Muscle of leg (tissue), 11 donors: Measurements from ENCODE around the gene GPR152. TPM values are rescaled to one million over a fixed set of nuclear protein-coding genes. Genes with fewer than 3 reads are reported as not detected.
"Not testable (repeated sequence)": the region's sequence is repeated elsewhere in the genome, so short reads cannot be mapped to it uniquely, and the experiment has no call there.

Experiments
- DNase-seq: peaks from one replicate; pipeline ENCODE4 v3.0.0; 2013
- H3K27ac ChIP-seq: one replicate; pipeline ENCODE4 v1.5.1; 2013; ENCODE audit warnings: mild to moderate bottlenecking, low read length, control low read depth
- H3K27me3 ChIP-seq: one replicate; pipeline ENCODE4 v1.6.1; 2013; ENCODE audit warnings: low read length; ENCODE audit not compliant: control insufficient read depth, insufficient read depth
- H3K36me3 ChIP-seq: one replicate; pipeline ENCODE4 v1.6.1; 2013; ENCODE audit warnings: low read length; ENCODE audit not compliant: control insufficient read depth, insufficient read depth
- H3K4me1 ChIP-seq: one replicate; pipeline ENCODE4 v1.6.1; 2013; ENCODE audit warnings: low read length; ENCODE audit not compliant: control insufficient read depth, insufficient read depth
- H3K4me3 ChIP-seq: one replicate; pipeline ENCODE4 v1.5.1; 2013; ENCODE audit warnings: low read length, control low read depth
- H3K9me3 ChIP-seq: replicated peaks from 2 replicates; pipeline ENCODE4 v1.6.1; 2013; ENCODE audit warnings: low read depth, low read length; ENCODE audit not compliant: control insufficient read depth
- WGBS: methylation state at CpG from one replicate; pipeline ENCODE4 v1.1.5; 2013; ENCODE audit warnings: missing lambda C conversion rate; ENCODE audit not compliant: insufficient coverage; 5-methylcytosine and 5-hydroxymethylcytosine counted together
- polyA plus RNA-seq, 8 donors: library from polyadenylated mRNA; unstranded; fragments of 120-200 nt; gene quantifications; one replicate each; pipeline versions ENCODE4 v1.2.1 to v1.2.3, GENCODE V29; 2013; ENCODE audit warnings: inconsistent platforms in 1 of 8, low replicate concordance in 1 of 8; ENCODE audit not compliant: insufficient read length in 8 of 8, insufficient read depth in 1 of 8
- total RNA-seq: library from RNA; stranded (reverse); fragments of 120-200 nt; gene quantifications from one replicate; pipeline ENCODE4 v1.2.4, GENCODE V29; 2013

Gene GPR152
- total and polyA plus RNA-seq, 9 donors: not detected

DNA sequence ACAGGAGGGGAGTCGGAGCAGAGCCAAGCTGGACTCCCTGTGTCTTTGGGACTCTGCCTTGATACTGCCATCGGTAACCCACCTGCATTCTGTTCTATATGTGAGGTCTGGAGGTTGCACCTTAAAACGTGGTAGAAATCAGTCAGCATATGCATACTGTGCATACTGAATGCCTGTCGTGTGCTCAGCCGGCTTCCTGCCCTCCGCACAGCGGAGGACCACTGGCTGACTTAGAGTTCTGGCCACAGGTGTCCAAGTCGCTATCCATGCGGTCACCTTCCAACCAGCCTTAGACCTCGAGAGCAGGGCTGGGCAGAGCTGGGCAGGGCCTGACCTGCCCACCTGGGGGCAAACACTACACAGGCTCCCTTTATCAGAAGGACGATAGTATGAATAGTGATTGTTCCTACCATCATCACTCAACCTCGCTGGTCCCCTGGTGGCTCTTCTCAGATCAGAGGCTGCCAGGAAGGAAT, 44.8 kb downstream of the GPR152 start:
- no peaks in the 10 kb centered on the region for H3K9me3 ChIP-seq
- H3K27me3 ChIP-seq: peaks cover 39% of the 10 kb centered on the region
- peaks cover 45% of the 10 kb centered on the region for H3K4me1 ChIP-seq
- no peak for DNase-seq
- no peak overlapping the region for H3K27ac ChIP-seq
- H3K36me3 ChIP-seq: no peaks in the 10 kb centered on the region
- no peak overlapping the region for H3K4me3 ChIP-seq
- 59% methylated on average over 7 of the region's 12 CpGs for WGBS

DNA sequence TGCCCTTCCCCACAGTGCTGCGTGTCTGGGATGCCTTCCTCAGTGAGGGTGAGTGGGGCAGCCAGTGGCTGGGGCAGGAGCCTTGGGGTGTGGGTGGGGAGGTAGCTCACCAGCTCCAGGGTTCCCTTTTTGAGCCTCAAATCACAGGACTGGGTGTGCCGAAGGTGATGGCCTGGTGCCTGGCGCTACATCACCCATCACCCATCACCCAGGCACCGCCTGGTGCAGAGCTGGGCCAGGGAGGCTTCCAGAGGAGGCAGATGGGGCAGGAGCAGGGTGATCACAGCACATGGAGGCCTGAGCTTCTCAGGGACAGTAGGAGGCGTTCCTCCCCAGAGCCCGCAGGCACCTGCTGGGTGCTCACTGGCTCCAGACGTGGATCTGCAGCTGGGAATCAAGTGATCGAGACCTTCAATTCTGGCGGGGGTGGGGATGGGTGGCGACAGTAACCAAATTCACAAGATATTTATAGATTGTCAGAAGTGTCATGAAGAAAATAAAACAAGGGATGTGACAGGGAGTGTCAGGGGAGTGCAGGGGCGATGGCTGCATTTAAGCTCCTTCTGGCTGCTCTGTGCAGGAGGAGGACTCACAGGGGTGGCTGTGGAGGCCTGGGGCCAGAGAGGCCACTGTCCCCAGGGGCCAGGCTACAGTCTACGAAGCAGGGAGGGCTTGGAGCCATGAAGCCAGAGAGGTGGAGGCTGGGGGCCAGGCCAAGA, 45.4 kb downstream of the GPR152 start:
- H3K27ac ChIP-seq: no peak overlapping the region
- WGBS: 54% methylated on average over 5 of the region's 12 CpGs
- H3K27me3 ChIP-seq: peaks cover 38% of the 10 kb centered on the region
- H3K9me3 ChIP-seq: no peaks in the 10 kb centered on the region
- no peaks in the 10 kb centered on the region for H3K36me3 ChIP-seq
- no peak overlapping the region for H3K4me3 ChIP-seq
- no peak for DNase-seq
- peaks cover 47% of the 10 kb centered on the region for H3K4me1 ChIP-seq

DNA sequence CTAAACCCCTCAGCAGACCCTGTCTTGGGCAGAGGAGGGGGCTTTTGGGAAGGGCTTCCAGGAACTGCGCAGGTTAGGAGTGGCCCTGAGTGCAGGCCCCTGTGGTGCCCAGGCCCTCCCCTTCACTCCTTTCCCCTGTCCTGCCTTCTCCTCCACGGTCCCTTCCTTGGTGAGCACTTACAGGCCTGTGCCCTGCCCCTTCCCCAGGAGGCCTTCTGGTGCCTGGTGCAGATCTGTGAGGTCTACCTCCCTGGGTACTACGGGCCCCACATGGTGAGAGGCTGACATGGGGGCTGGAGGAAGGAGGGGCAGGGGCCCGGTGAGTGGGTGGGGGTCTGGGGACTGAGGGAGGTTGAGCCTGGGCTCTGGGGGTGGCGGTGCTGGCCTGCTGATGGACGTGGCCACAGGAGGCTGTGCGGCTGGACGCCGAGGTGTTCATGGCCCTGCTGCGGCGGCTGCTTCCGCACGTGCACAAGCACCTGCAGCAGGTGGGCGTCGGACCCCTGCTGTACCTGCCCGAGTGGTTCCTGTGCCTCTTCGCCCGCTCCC, 46.0 kb downstream of the GPR152 start:
- Histone ChIP-seq H3K27me3 (peaks cover 32% of the 10 kb centered on the region), H3K27ac (no peak overlapping the region), H3K36me3 (no peaks in the 10 kb centered on the region), H3K4me3 (no peak overlapping the region), H3K9me3 (no peaks in the 10 kb centered on the region), H3K4me1 (peaks cover 49% of the 10 kb centered on the region)
- no peak for DNase-seq
- 85% methylated on average over 16 of the region's 18 CpGs for WGBS

DNA sequence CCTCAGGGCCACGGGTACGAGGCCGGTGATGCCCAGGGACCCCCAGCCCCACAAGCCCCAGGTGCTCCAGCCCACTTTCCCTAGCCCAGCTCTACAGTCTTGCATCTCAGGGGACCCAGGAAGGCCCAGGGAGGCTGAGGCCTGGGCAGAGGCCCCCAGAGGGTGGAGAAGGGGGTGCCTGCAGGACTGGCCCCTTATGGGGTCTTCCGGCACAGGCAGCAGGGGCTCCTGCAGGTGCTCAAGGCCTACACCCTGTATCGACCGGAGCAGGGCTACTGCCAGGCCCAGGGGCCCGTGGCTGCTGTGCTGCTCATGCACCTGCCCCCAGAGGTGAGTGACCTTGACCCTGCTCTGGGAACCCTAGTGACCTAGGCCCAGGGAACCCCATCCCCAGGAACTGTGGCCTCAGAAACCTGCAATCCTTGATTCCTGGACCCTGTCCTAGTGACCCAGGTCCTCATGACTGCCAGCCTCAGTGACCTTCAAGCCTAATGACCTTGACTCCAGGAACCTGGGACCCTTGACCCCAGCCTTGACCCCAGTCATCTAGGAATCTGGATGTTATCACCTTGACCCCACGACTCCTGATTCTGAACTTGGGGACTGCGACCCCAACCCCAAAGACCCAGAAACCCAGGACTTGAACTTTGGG, 46.7 kb downstream of the GPR152 start:
- H3K27me3 ChIP-seq: peaks cover 25% of the 10 kb centered on the region
- H3K4me1 ChIP-seq: peaks cover 48% of the 10 kb centered on the region
- no peaks in the 10 kb centered on the region for H3K9me3 ChIP-seq
- no peak for DNase-seq
- H3K4me3 ChIP-seq: no peak overlapping the region
- WGBS: 80% methylated on average over 6 of the region's 9 CpGs
- no peak overlapping the region for H3K27ac ChIP-seq
- no peaks in the 10 kb centered on the region for H3K36me3 ChIP-seq

DNA sequence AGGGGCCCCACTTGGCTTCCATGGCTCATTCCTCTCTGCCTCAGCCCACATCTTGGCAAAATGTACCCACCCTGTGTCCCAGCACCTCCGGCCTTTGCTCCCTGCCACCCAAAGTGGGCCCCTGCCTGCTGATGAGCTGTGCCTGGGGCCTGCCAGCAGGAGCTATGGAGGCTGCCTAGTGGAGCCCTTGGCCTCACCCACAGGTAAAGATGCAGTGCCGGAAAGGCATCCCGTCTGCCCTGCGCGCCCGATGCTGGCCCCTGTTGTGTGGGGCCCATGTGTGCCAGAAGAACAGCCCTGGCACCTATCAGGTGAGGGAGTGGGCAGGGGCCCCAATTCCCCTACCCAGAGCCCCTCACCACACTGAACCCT, 47.3 kb downstream of the GPR152 start:
- H3K4me3 ChIP-seq: no peak overlapping the region
- 82% methylated on average over 2 of the region's 6 CpGs for WGBS
- H3K27ac ChIP-seq: no peak overlapping the region
- peaks cover 19% of the 10 kb centered on the region for H3K27me3 ChIP-seq
- no peaks in the 10 kb centered on the region for H3K9me3 ChIP-seq
- peaks cover 48% of the 10 kb centered on the region for H3K4me1 ChIP-seq
- peaks cover 5% of the 10 kb centered on the region for H3K36me3 ChIP-seq
- no peak for DNase-seq

DNA sequence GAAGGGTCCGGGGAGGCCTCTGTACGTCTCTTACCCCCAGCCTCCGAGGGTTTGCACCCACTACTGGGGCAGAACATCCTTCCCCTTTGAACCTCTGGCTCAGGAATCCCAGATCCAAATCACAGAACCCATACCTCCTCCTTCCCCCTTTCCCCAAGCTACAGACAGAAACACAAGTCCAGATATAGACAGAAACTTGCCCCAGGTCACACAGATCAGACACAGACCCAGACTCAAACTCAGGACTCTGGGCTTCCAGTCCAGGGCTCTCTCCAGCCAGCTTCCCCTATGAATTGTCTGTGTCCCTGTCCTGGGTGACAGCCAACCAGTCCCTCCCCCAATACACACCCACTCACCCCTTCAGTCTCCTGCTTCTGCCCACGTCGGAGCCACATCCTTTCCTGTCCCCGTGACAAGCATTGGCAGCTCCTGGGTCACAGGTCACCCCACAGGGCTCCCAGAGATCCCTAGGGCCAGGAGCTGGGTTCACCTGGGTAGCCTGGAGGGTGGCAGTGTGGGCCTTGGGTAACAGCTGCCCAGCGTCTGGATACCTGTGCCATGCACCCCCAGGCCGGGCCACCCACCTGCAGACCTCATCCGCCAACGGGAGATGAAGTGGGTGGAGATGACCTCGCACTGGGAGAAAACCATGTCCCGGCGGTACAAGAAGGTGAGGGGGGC, 47.9 kb downstream of the GPR152 start:
- Histone ChIP-seq H3K36me3 (peaks cover 7% of the 10 kb centered on the region), H3K27ac (no peak overlapping the region), H3K4me3 (peak overlapping the region; percentile 15), H3K9me3 (no peaks in the 10 kb centered on the region), H3K27me3 (peaks cover 14% of the 10 kb centered on the region), H3K4me1 (peaks cover 47% of the 10 kb centered on the region)
- WGBS: 65% methylated on average over 10 of the region's 13 CpGs
- DNase-seq: no peak

DNA sequence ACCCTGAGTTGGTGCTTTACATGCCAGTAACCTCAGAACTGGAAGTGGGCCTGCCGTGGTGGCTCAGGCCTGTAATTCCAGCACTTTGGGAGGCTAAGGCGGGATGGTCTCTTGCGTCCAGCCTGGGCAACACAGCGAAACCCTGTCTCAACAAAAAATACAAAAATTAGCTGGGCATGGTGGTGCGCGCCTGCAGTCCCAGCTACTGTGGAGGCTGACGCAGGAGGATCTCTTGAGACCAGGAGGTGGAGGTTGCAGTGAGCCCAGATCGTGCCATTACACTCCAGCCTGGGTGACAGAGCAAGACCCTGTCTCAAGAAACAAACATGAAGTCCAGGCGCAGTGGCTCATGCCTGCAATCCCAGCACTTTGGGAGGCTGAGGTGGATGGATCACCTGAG, 49.4 kb downstream of the GPR152 start:
- not testable (repeated sequence) for H3K27ac ChIP-seq, H3K9me3 ChIP-seq, H3K4me3 ChIP-seq, H3K27me3 ChIP-seq, DNase-seq
- peaks cover 39% of the 10 kb centered on the region for H3K4me1 ChIP-seq
- H3K36me3 ChIP-seq: peaks cover 23% of the 10 kb centered on the region
- 94% methylated on average over 5 of the region's 9 CpGs for WGBS

DNA sequence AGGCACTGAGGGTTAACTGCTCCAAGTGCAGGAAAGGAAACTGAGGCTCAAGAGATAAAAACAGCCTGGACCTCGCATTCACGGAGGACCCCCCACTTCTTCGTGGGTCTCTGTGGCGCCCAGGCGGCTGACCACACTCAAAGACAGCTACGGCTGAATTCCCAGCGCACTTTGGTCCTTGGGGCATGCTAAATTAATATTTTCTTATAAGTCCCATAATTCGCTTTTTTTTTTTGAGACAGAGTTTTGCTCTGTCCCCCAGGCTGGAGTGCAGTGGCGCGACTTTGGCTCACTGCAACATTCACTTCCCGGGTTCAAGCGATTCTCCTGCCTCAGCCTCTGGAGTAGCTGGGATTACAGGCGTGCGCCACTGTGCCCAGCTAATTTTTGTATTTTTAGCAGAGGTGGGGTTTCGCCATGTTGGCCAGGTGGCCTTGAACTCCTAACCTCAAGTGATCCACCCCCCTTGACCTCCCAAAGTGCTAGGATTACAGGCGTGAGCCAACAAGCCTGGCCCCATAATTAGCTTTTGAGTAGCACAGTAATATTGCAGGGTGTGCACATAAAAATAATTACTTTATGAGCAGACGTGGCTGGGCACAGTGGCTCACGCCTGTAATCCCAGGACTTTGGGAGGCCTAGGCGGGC, 50.2 kb downstream of the GPR152 start:
- H3K4me1 ChIP-seq: peaks cover 34% of the 10 kb centered on the region
- H3K9me3 ChIP-seq, DNase-seq, H3K27me3 ChIP-seq: not testable (repeated sequence)
- 62% methylated on average over 13 of the region's 19 CpGs for WGBS
- H3K36me3 ChIP-seq: peaks cover 30% of the 10 kb centered on the region
- H3K27ac ChIP-seq: peak overlapping the region; percentile 92
- peak overlapping the region; percentile 45 for H3K4me3 ChIP-seq

DNA sequence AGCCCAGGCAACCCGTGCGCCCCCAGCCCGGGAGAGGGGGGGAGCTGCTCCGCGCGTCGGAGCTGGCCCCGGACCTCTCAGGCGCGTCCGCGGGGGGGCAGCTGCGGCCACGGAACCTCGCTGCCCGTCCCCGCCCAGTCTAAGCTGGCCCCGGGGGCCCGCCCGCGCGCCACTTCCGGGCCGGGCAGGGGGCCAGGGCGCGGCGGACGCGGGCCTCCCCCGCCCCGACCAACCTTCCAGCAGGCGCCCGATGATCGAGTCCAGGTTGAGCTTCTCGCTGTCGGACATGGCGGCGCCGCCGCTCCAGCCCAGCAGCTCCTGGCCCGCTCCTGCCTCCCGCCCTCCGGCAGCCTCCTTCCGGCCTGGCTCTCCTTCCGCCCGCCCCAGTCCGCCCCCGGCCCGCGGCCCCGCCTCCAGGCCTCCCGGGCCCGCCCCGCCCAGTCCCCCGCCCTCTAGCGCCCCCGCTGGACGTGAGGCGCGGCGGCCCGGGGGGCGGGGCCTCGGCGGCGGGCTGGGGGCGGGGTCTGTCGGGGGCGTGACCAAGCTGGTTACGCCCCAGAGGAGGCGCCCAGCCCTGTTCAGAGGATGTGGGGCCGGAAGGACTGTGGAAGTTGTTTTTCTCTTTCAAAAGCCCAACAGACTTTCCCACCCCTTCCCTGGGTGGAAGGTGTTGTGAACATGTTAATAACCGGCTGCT, 50.9 kb downstream of the GPR152 start, which contains the start of gene PPP1CA:
Gene PPP1CA (minus strand): TSS at position 364 of the 697 bp plus-strand sequence. CDS start 76 bp downstream, at position 288.
- Histone ChIP-seq H3K27ac (peak within 1 kb of the TSS; percentile 92), H3K27me3 (peaks cover 4% of the 10 kb centered on the region), H3K9me3 (no peaks in the 10 kb centered on the region), H3K36me3 (peaks cover 37% of the 10 kb centered on the region), H3K4me3 (peak within 1 kb of the TSS; percentile 99), H3K4me1 (peaks cover 40% of the 10 kb centered on the region)
- WGBS: under 1% methylated on average over 44 of the region's 73 CpGs
- DNase-seq: peak; percentile 96
